ENCODE data around the gene FHOD3. TPM values are rescaled to one million over a fixed set of nuclear protein-coding genes. Genes with fewer than 3 reads are reported as not detected.

FHOD3 gene
- total RNA-seq, 1 donor from 2014 or later: 5.9 TPM

- Histone ChIP-seq H3K9me3 (ENCODE audit: insufficient read depth, low read depth, low read length) (no peaks in the 10 kb centered on the region), H3K27me3 (ENCODE audit: insufficient read depth, low read length) (no peaks in the 10 kb centered on the region), H3K4me1 (ENCODE audit: insufficient read depth, low read length) (peaks cover 21% of the 10 kb centered on the region), H4K20me1 (ENCODE audit: insufficient read depth, low read length) (no peaks in the 10 kb centered on the region), H2AFZ (ENCODE audit: low read depth, low read length) (no peak overlapping the region), H3K36me3 (ENCODE audit: insufficient read depth, low read length) (no peaks in the 10 kb centered on the region), H3K4me3 (ENCODE audit: insufficient read depth, low read depth, low read length) (no peak overlapping the region), H3K79me2 (ENCODE audit: insufficient read depth, low read length) (no peaks in the 10 kb centered on the region), H3K9ac (ENCODE audit: low read length) (no peak overlapping the region), H3K27ac (ENCODE audit: low read depth, low read length) (no peak overlapping the region), H3K4me2 (ENCODE audit: low read length) (peak overlapping the region; percentile 38)
- FAIRE-seq: no peak
- Mint-ChIP-seq H3K4me3 (ENCODE audit: unreplicated experiment) (no peak overlapping the region), H3K27ac (ENCODE audit: unreplicated experiment) (no peak overlapping the region), H3K27me3 (ENCODE audit: low read depth, unreplicated experiment) (no peaks in the 10 kb centered on the region), H3K9me3 (ENCODE audit: unreplicated experiment) (no peaks in the 10 kb centered on the region), H3K4me1 (ENCODE audit: low read depth, unreplicated experiment) (peaks cover 24% of the 10 kb centered on the region), H3K36me3 (ENCODE audit: low read depth, unreplicated experiment) (no peaks in the 10 kb centered on the region)
- no peak for TF ChIP-seq CTCF (IDR thresholded peaks at IDR 0.05; ENCODE audit: insufficient read depth, low read depth, low read length)
- no peak for TF ChIP-seq EZH2 (IDR thresholded peaks at IDR 0.05; ENCODE audit: insufficient read depth, low read length)
- no peak for DNase-seq (ENCODE audit: low read depth)
These were observed 151.9 kb downstream of the FHOD3 start for GRCh38 chr18:36449451-36449850.

DNA sequence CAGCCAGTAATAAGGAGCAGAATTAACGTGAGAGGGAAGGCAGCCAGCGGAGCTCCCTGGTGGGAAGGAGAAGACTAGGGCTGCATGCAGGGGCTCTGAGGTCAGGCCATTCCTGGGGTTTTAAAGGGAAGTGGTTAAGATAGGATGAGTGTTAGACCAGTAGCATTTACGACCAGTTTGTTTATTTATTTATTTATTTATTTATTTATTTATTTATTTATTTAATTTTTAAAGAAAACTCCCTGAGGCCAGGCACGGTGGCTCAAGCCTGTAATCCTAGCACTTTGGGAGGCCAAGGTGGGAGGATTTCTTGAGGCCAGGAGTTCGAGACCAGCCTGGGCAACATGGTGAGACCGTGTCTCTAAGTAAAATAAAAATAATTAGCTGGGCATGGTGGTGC is 152.8 kb downstream of the FHOD3 start:
- no peak for FAIRE-seq
- no peak overlapping the region for H3K4me3 Mint-ChIP-seq (ENCODE audit: unreplicated experiment)

More for the DNA sequence above, 152.8 kb downstream of the FHOD3 start:
- Histone ChIP-seq H4K20me1 (ENCODE audit: insufficient read depth, low read length) (no peaks in the 10 kb centered on the region), H3K79me2 (ENCODE audit: insufficient read depth, low read length) (no peaks in the 10 kb centered on the region), H3K4me2 (ENCODE audit: low read length) (no peak overlapping the region), H3K36me3 (ENCODE audit: insufficient read depth, low read length) (no peaks in the 10 kb centered on the region), H3K27ac (ENCODE audit: low read depth, low read length) (no peak overlapping the region), H3K4me3 (ENCODE audit: insufficient read depth, low read depth, low read length) (no peak overlapping the region), H3K9me3 (ENCODE audit: insufficient read depth, low read depth, low read length) (no peaks in the 10 kb centered on the region), H2AFZ (ENCODE audit: low read depth, low read length) (no peak overlapping the region), H3K27me3 (ENCODE audit: insufficient read depth, low read length) (no peaks in the 10 kb centered on the region), H3K4me1 (ENCODE audit: insufficient read depth, low read length) (peaks cover 21% of the 10 kb centered on the region), H3K9ac (ENCODE audit: low read length) (no peak overlapping the region)
- no peak for DNase-seq (ENCODE audit: low read depth)
- TF ChIP-seq CTCF (IDR thresholded peaks at IDR 0.05; ENCODE audit: insufficient read depth, low read depth, low read length) (no peak), EZH2 (IDR thresholded peaks at IDR 0.05; ENCODE audit: insufficient read depth, low read length) (no peak)
- H3K27ac Mint-ChIP-seq (ENCODE audit: unreplicated experiment): no peak overlapping the region
- no peaks in the 10 kb centered on the region for H3K36me3 Mint-ChIP-seq (ENCODE audit: low read depth, unreplicated experiment)
- H3K27me3 Mint-ChIP-seq (ENCODE audit: low read depth, unreplicated experiment): peaks cover 2% of the 10 kb centered on the region
- H3K9me3 Mint-ChIP-seq (ENCODE audit: unreplicated experiment): no peaks in the 10 kb centered on the region
- peaks cover 24% of the 10 kb centered on the region for H3K4me1 Mint-ChIP-seq (ENCODE audit: low read depth, unreplicated experiment)
